Amniotic epithelial cell (primary cell): ENCODE measurements around the gene RPIA.
"Not testable (repeated sequence)": the region's sequence is repeated elsewhere in the genome, so short reads cannot be mapped to it uniquely, and the experiment has no call there.

Source experiments
- DNase-seq: peaks from one replicate; pipeline ENCODE4 v3.0.0-alpha.2; 2010; ENCODE audit warnings: low read depth

RPIA gene

GRCh38 chr2:88691339-88692183 lies at the start of gene RPIA:
RPIA (plus strand) TSS chr2:88691673; CDS start chr2:88691699, 26 bp downstream.
- DNase-seq, result peak; percentile 98

- peak; percentile 21 for DNase-seq
Observed at GRCh38 chr2:88642278-88642677, 49.2 kb upstream of the RPIA start.

- DNase-seq, result not testable (repeated sequence)
Observed at GRCh38 chr2:88645291-88645882, 46.1 kb upstream of the RPIA start.

DNA sequence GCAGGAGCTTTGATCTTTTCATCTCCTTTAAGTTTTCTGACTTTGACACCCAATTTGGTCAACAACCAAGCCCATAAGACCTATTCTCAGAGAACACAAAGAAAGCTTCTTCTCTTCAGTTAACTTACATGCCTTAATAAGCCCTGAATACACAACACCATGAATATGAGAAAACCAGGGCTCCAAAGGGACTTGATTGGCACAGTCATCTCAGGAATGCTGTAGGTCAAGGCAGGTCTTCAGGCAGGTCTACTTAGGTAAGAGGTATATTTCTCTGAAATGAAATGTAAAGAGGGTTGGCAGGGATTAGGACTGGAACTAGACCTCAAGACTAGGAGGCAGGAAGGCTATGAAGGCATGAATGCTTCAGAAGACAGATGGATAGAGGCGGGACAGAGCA lies 39.8 kb upstream of the RPIA start:
- DNase-seq, result no peak

- peak; percentile 80 for DNase-seq
Observed at GRCh38 chr2:88654714-88655113, 36.8 kb upstream of the RPIA start.

- DNase-seq, result peak; percentile 52
Observed at GRCh38 chr2:88656690-88657089, 34.8 kb upstream of the RPIA start.

DNA sequence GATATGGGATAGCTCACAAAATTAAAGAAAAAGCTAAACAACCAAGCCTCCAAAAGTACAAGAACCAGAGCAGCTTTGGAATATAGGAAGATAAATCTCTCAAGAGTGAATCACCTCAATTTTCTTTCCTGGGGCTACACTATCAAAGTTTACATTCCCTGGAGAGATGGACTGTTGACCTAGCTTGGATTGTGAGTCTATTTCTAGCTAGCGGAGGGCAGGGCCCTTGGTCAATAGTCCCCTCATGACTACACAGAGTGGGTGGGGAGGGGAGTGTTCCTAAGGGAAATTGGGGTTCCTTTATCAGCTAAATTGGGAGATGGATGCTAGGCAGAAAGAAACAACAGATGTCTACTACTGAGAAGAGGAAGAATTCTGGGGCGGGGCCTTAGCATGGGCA lies 34.3 kb upstream of the RPIA start:
- DNase-seq, result peak; percentile 33

DNA sequence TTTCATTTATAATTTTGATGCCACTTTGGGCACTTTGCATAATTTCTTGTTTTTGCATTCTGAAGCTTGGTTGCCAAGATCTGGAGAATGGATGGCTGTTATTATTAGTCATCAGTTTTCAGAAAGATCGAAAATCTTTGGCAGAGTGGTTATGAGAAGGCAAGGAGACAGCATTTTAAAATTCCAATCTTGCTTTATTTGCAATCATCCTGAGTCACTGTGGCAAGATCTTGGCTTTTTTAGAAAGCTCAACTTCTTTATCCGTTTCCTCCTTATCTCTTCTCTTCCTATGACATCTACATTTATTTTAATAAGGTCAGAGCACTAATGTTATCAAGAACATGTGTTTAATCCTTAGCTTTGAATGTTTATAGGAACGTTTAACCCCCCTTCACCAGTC lies 33.1 kb upstream of the RPIA start:
- DNase-seq, result peak; percentile 83

- DNase-seq, result peak; percentile 21
Observed at GRCh38 chr2:88658881-88659537, 32.5 kb upstream of the RPIA start.

DNA sequence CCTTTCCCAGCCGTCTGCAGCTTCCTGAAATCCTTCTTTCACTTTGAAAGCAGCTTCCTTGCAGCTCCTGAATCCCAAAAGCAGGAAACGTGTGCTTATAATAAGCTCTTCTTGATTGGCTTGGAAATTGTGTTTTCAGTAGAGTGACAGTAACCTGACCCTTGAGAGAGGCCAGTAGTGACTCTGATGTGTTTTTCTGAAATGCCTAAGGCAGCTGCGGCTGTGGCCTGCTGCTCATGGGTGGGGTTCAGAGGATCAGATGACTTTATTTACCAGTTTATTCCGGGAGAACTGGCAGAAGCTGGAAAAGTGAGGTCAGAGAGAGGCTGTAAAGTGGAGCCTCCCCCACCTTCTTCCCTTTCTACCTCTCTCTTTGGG lies 31.9 kb upstream of the RPIA start:
- peak; percentile 58 for DNase-seq

GRCh38 chr2:88660622-88661021 lies 30.9 kb upstream of the RPIA start:
- DNase-seq, result no peak

DNA sequence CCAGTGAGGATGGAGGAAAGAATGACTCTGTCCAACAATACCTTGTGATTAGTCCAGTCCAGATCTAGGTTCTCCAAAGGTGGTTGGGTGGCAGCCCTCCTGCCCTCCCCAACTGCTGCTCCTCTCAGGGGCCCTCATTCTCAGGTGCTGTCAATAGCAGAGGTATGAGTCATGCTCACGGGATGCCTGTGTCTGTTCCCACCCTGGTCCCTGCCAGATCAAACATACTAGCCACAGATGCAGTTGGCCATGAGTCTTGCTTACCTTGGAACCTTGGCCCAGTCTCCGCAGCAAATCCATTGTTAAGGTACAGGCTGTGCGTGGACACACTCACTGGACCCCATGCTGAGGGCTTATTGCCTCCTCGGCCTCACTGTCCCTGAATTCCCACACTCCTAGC lies 24.9 kb upstream of the RPIA start:
- no peak for DNase-seq

DNA sequence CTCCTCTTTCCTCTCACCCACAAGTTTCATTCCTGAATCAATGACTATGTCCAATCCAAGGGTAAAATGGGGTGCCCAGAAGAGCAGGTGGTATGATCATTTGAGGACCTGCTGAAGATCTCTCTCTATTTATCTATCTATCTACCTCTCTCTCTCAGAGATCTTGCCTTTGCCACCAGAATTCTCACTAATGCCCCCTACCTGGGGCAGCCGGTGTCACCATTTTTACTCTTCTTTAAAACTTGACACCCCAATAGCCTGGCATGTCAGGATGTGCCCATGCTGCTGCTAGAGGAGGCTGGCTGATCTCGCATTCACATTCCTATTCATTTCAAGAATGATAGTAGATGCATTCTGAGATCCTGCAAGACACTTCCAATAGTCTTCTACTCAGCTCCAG lies 24.3 kb upstream of the RPIA start:
- DNase-seq, result no peak

DNA sequence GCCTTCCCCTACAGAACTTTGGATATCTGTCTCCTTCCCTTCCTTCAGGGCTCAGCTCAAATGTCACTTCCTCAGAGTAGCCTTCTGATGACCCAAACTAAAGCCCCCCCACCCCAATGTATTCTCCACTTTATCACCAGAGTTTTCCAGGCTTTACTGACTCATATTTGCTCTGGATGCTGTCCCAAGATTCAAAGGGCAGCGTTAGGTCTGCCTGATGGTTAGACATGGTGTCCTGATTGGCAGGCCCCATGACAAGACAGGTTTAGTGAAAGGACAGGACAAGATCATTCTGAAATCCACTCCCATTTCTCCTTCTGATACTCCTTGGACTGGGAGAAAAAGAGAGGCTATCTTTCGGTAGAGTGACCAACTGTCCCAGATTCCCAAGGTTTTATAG lies 22.6 kb upstream of the RPIA start:
- DNase-seq, result no peak

DNA sequence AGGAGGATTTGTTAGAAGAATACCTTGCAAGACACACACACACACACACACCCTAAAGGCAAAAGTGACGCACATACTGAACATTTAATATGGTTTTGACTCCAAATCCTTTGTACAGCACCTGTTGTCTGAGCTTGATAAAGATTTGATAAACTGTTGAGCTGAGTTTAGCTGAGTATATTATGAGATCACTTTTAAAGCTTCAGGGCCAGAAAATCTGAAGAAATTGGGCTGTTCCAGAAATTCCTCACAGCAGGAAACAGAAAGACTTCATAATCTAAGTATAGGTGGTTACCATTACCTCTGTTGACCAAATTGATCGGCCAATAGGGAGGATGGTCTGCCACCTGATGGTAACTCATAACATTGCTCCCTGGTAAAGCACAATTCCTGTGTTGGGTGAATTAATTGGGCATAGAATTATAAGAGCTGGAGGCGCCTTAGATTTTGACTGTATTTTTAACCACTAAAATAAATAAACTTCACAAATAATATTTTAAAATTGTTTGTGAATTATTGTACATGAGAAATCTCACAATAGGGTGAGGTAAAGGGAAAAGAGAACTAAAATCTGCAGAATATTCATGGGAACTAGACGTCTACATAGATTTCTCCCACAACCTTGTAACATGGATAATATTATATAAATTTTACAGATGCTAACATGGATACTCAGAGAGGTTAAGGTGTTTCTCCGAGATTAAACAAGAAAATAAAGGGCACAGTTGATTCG lies 21.8 kb upstream of the RPIA start:
- DNase-seq, result peak; percentile 37

- peak; percentile 63 for DNase-seq
Observed at GRCh38 chr2:88671786-88672427, 19.6 kb upstream of the RPIA start.

DNA sequence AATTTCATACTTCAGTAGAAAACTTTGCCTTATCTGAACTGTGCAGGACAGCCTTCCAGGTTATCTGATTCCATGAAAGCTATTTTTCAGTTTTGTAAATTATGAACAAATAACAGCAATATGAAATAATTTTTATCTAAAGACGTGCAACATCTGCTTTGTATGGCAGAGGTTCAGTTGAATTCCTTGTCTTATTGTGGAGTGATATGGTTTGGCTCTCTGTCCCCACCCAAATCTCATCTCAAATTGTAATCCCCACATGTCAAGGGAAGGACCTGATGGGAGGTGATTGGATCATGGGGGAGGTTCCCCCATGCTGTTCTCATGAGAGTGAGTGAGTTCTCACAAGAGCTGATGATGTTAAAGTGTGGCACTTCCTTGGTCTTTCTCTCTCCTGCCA lies 18.1 kb upstream of the RPIA start:
- no peak for DNase-seq

- DNase-seq, result no peak
Observed at GRCh38 chr2:88680266-88680902, 11.1 kb upstream of the RPIA start.

DNA sequence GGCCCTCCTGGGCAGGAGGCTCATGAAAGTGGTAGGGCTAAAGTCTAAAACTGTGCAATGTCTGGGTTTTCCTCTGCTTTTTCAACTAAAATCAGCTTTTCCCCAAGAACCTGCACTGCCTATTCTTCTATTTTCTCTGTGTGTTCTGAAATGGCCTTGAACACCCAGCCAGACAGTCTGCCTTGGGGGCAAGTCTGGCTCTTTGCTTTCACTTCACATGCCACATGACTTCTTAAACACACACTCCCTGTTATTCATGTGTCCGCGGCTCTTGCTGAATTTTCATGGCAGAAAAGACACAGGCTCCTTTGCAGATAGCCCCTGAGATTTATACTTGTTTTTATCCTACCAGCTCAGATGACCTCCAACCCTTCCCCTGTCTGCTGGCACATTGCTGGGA lies 10.6 kb upstream of the RPIA start:
- no peak for DNase-seq

GRCh38 chr2:88683160-88684021 lies 8.1 kb upstream of the RPIA start:
- no peak for DNase-seq

GRCh38 chr2:88684519-88684918 lies 7.0 kb upstream of the RPIA start:
- DNase-seq, result no peak
